Muscle of back (tissue), 11 donors: Measurements from ENCODE around the gene ZDHHC16. TPM values are rescaled to one million over a fixed set of nuclear protein-coding genes. Genes with fewer than 3 reads are reported as not detected.
"Not testable (repeated sequence)": the region's sequence is repeated elsewhere in the genome, so short reads cannot be mapped to it uniquely, and the experiment has no call there.

ENCODE experiments used
- DNase-seq, 3 donors: peaks; one replicate each; pipeline versions ENCODE4 v3.0.0 to v3.0.0-alpha.2; 2013
- polyA plus RNA-seq, 10 donors: library from polyadenylated mRNA; unstranded; fragments of 120-200 nt; gene quantifications; one replicate each; pipeline ENCODE4 v1.2.1, GENCODE V29; 2013; ENCODE audit not compliant: insufficient read length in 10 of 10

ZDHHC16 gene
- polyA plus RNA-seq, 10 donors = 27.2 to 35.5 (median 31.7) TPM

DNA sequence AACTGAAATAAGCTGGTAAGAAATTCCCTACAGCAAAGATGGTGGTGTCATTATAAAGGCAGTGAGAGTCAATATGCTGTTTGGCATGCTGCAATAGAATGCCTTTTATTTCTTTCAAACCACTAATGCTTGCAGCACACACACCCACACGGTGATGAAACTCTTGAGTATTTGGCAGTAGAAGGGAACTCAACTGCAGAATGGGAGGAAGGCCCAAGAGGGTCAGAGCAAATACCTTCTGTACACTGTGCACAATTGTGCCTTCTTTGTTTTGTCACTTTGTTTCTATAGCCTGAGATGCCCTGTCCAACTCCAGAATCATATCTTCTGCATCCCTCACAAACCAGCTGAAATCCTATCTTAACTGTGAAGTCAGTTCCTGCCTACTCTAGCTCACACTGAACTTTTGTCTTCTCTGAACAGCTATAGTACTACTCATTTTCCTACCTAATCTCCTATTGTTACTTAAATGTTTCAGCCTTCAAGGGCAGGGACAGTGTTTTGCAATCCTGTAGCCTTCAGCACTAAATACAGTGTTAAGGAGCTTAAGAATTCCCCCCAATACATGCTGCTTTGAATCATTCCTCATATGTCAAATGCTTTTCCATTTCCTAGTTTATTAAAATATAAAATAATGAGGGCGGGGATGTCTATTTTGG is 30.1 kb downstream of the ZDHHC16 start:
- no peak for DNase-seq

DNA sequence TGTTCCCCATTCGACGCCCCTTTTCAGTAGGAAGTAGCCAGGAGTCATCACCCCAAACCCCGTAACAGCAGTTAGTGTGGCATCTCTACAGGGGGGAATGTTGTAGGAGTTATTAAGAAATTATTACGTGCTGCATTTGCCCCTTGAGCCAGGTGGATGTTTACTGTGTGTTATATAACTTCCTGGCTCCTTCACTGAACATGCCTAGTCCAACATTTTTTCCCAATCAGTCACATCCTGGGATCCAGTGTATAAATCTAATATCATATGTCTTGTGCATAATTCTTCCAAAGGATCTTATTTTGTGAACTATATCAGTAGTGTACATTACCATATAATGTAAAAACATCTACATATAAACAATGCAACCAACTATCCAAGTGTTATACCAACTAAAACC is 33.4 kb downstream of the ZDHHC16 start:
- not testable (repeated sequence) for DNase-seq

DNA sequence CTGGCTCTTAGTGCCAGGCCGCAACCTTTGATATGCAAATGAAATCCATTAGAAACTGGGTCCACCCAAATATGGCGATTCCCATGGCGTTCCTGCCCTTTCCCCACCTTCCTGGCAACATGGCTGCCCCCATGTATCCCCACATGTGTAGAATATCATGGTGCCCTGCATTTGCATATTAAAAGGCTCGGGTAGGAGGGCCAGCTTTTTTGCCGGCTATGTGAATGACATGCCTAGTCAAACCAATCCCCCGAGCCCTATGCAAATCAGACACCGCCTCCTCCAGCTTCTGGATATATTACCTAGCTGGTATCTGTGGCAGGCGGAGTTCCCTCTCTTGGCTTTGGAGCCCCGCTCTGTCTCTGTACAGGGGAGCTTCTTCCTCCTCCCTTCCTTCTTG is 34.0 kb downstream of the ZDHHC16 start:
- no peak for DNase-seq

DNA sequence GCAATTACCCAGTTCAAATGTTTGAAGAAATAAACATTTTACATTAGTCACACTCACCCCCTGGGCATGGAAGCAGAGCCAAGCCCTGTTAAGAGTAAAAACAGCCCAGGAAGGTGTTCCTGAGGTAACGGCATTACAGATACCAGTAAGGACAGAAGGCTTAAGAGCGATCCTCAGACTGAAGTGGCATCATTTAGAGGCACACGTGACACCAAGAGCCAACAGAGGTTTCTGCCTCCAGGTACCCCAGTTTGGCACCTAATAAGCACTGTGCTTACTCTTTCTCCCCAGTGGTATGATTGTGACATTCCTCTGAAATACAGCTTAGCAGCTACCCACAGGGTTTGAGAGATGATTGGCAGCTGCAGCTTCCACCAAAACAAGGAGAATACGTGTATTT is 35.1 kb downstream of the ZDHHC16 start:
- DNase-seq = no peak

DNA sequence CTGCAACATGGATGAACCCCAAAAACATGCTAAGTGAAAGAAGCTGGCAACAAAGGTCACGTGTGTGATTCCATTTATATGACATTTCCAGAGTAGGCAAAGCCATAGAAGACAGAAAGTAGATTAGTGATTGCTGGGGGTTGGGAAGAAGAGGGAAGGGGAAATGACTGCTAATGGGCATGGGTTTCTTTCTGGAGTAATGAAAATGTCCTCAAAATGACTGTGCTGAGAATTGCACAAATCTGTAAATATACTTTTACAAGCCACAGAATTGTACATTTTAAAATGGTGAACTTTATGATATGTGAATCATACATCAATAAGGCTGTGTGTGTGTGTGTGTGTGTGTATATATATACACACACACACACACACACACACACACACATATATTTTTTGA is 36.4 kb downstream of the ZDHHC16 start:
- DNase-seq = no peak

DNA sequence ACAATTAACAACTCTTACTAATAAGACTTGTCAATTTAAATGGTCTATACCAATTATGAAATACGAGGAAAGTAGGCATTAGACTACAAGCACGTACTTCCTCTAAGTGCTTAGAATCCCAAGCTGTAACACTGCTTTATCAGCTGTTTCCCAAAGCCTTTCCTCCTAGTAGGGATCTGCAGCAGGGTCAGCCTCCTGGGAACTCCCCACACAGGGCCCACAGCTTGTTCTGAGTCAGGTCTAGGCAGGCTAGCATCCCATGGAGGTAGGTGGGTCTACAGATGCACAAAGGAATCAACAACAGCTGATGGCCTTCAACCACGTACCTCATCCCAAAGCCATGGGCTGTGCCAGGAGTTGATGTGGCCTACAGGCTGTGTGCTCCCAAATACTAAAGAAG is 37.5 kb downstream of the ZDHHC16 start:
- DNase-seq = no peak

DNA sequence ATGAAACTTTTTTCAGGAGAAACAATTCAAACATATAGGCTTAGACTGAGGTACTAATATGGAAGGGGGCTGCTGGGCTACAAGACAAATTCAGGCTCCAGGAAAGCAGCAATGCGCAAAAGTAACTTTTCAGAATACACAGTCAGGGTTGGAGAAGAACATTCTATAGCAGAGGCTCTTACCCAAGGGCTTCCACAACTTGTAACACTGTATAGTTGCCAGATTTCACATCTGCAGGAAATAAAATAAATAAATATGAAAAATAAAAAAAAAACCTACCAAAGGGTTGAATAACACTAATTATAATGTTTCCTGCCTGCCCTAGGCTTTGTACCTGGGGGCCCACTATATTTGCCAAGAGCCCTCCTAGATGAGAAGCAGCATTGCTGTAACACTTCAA is 37.9 kb downstream of the ZDHHC16 start:
- DNase-seq = peak in 1 of 3 donors; percentile 58

DNA sequence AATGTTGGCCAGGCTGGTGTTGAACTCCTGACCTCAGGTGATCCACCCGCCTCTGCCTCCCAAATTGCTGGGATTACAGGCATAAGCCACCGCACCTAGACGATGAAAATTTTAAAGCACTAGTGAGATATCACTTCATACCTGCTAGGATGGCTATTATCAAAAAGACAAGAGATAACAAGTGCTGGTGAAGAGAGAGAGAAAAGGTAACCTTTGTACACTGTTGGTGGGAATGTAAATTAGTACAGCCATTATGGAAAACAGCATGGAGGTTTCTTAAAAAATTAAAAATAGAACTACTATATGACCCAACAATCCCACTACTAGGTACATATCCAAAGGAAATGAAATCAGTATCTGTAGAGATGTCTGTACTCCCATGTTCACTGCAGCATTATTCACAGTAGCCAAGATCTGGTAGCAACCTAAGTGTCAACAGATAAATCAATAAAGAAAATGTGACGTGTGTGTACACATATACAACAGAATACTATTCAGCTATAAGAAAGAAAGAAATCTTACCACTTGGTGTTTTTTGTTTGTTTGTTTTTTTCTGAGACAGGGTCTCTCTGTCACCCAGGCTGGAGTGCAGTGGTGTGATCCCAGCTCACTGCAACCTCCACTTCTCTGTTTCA is 39.8 kb downstream of the ZDHHC16 start:
- no peak for DNase-seq

DNA sequence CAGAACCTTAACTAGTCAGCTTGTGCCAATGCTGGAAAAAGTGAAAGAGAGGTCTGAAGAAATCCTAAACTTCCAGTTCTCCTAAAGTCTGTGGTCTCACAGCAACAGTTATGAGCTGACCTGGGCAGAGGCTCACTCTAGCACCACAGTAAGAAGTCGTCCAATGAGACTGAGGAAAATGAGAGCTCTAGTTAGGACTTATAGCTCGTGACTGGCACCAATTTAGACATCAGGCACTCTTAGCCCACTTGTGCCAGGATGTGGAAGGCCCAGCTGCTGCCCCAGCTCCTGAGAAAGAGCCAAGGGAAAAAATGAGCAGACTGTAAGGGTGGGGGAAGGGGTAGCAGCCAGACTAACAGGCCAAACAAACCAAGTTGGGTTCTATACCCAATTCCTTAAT is 44.6 kb downstream of the ZDHHC16 start:
- peak in 2 of 3 donors; percentile 49 to 50 for DNase-seq

DNA sequence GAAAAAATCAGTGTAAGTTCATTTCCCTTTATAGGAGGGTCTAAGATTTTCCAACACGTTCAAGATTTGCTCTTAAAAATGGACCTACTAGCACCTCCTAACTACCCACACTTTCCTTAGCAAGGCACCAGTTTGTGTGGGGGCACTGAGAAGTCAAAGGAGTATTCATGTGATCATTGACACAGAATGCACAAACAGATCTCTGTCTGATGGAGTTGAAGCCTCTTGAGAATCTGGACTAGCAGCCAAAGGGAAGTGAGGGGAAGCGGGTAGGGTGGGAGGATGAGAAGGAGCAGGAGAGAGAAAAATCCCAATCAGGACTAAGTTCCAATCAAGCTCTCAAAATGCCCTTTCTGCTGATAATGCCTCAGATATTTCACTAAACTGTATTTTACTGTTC is 48.2 kb downstream of the ZDHHC16 start:
- no peak for DNase-seq

DNA sequence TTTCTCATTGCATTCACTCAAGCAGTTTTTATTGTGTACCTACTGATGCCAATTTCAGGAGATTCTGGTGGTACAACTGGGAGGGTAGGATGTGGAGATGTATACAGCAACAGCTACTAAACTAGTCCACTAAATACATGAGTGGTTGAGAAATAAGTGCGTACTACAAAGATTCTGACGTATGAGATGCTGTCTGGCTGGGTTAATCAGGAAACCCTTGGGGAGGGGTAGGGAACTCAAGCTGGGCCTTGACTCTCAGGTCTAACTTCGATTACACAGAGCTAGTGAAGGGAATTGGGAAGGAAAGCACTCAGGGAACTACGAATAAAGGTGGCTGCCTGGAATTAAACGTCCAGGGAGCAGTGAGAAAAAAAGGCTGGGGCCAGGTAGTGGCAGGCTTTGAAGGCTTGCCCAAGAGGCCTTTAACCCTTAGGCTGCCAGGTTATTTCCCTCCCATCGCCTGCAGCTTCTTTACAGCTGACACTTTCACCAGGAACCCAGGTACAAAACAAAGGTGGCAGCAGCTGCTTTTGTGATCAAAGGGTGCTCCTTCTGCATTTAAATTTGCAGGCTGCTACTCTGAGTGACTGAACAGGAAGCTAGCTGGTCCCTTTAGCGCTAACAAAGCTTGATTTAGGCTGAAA is 49.0 kb downstream of the ZDHHC16 start:
- DNase-seq = no peak

DNA sequence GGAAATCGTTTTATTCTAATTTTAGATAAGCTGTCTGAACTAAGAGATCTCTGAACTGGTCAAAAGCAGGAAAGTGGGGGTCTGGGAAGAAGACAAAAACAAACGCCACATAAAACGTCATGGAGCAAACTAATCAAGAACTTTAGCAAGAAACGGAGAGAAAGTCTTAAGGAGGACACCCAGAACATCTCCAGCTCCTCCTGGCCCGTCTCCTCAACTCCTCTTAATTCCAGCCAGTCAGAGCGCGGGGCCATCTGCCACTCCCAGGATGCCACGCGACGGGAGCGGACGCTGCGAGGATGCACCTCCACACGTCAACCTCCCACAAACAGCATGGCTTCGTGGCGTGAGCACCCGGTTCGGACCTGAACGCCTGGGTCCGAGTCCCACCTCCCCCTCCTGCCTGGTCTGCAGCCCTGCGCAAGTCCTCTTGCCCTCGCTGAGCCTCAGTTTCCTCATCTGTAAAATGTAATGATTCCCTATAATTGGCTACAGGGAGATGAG is 51.6 kb downstream of the ZDHHC16 start:
- peak; percentile 69 to 88 (median 69) for DNase-seq

DNA sequence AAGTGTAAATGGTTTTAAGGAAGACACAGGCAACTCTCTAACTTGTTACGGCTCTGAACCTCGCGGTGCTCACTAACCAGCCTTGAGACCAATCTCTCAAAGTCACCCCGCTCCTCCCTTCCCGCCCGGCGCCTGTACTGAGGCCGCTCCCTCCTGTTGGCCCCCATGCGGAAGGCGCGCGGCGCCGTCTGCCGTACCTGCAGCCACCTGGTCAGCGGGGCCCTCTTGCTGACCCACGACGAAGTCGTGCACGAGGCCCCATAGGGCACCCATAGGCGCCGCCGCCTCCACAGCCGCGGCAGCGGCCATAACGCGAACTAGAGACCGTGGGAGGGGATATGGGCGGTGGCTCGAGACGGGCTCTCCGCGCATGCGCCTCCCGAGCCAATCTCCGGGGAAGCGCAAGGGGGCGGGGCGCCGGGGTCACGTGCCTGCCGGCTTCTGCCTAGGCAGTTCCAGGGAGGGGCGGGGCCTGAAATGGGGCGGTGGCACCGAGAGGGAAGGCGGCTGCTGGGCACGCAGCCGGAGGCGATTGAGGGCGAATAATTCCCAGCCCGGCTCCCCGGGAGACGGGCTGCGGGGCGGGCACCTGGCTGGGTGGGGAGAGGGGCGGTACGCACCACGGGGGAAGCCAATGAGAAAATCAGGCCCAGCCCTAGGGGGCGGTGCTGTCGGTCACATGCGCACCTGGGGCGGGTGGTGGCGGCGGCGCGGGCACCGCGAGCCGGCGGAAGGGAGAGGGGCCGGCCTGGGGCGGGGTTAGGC is 52.3 kb downstream of the ZDHHC16 start, which contains the start of gene MMS19:
MMS19 (minus strand) TSS at position 347 of the 765 bp plus-strand sequence; CDS start at position 309, 38 bp downstream.
- DNase-seq = peak; percentile 98 to 99 (median 98)

DNA sequence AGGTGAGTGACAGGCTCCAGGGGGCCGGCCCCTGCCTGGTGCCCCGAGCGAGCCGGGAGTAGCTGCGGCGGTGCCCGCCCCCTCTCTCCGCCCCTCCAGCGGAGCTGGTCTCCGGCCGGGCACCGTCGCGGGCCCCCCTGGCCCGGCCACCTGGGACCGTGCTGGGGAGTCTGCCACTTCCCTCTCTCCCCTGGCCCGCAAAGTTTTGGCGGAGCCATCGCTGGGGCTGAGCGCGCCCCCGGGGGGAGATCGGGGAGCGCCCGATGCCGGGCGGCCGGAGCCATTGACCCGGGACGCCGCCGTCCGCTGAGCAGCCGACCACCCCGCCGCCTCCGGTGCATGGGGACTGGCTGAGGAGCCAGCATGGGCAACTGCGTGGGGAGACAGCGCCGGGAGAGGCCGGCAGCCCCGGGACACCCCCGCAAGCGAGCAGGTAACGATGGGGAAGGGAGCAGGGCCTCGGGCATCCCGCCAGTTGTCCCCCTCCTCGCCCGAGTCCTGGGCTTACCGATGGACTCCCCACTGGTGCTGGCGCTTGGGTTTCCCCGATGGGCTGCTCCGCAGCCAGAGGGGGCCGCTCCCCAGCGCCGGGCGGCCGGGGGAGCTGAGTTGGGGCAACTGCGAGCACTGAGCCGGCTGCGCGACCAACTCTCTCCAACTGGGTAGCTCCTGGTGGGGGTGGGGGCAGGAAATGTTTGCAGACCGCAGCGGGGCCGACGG is 53.0 kb downstream of the ZDHHC16 start, which contains the start of gene UBTD1:
UBTD1 (plus strand) TSS at position 84 of the 720 bp plus-strand sequence; CDS start at position 364, 280 bp downstream.
- peak in 2 of 3 donors; percentile 29 to 40 for DNase-seq

DNA sequence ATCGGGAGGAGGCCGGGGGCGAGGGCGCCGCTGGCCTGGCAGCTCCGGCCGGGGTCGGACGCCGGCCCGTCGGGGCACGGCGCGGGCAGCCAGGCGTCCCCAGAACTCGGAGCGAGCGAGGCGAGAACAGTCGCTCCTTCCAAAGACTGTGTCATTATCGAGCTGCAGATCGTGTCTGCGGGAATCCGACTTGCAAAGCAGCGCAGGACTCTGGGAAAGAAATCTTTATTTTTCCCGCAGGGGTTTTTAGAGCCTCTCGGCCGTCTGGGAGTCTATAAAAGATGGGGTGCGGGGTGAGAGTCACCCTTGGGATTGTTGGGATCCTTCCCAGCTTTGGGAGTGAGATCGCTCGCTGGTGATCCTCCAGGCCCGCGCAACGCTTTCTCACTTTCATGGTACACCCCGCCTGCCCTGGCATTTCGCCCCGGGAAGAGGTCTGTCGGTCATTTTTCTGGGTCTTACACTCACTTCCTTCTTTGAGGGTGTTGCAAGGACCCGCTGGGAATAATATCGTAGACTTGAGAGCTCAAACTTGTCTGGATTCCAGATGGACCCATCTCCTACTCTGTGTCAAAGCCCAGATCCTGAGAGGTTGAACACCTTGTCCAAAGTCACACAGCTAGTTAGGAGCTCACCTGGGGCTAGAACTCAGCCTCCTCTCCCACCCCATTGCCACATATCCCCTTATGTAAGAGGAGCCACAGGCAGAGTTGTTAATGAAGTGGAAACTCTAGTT is 53.8 kb downstream of the ZDHHC16 start:
- peak; percentile 19 to 68 (median 49) for DNase-seq

DNA sequence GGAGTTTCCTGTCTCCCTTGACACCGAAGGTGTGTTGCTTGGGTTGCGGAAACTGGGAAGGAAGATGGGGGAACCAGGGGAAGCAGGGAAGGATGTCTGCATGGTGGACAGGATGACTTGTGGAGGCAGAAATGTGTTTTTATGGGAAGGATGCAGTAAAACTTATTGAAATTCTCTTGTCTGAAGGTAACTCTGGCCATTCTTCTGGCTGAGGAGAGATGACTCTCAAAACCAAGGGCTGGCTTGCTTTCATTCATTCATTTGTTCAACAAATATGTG is 54.3 kb downstream of the ZDHHC16 start:
- DNase-seq = no peak

DNA sequence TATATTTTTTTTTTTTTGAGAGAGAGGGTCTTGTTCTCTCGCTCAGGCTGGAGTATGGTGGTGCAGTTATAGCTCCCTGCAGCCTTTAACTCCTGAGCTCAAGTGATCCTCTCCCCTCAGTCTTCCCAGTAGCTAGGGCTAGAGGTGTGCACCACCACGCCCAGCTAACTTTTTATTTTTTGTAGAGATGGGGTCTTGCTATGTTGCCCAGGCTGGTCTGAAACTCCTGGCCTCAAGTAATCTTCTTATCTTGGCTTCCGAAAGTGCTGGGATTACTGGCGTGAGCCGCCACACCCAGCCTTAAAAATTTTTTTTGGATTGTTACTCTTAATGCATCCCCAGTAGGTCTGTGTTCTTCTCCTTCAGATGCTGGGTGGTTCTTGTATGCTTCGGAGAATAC is 56.9 kb downstream of the ZDHHC16 start:
- no peak for DNase-seq

DNA sequence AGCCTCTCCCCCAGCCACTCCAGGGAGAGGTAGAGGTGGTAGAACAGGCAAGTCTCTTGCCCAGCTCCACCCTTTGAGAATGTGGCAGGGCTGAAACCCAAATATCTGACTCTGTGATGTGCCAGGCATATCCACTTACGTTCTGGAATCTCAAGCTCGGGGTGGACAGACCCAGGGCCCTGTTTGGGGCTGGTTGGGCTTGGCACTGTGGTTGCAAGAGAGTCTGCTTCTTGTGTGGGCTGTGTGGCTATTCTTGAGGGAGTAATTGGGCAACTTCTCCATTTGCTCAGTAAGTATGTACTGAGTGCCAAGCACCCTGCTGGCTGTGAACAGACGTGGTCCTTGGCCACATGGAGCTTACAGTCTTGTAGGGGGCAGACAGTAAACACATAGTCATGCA is 57.4 kb downstream of the ZDHHC16 start:
- no peak for DNase-seq

DNA sequence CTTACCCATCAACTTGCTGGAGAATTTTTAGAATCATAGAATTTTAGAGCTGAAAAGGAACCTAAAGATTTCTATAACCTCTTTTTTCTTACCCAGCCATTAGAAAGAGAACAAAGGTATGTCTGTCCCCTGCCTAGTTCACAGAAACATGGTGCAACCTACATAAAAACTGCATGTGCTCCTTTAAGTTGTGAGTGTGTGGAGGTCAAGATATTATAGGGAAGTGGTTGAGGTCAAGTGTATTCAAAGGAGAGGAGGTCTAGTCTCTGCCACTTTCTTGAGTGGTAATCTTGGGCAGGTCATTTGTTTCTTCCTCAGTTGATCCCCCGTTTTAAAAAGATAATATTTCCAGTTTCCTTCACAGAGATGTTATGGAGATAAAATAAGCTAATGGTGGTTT is 59.2 kb downstream of the ZDHHC16 start:
- no peak for DNase-seq

DNA sequence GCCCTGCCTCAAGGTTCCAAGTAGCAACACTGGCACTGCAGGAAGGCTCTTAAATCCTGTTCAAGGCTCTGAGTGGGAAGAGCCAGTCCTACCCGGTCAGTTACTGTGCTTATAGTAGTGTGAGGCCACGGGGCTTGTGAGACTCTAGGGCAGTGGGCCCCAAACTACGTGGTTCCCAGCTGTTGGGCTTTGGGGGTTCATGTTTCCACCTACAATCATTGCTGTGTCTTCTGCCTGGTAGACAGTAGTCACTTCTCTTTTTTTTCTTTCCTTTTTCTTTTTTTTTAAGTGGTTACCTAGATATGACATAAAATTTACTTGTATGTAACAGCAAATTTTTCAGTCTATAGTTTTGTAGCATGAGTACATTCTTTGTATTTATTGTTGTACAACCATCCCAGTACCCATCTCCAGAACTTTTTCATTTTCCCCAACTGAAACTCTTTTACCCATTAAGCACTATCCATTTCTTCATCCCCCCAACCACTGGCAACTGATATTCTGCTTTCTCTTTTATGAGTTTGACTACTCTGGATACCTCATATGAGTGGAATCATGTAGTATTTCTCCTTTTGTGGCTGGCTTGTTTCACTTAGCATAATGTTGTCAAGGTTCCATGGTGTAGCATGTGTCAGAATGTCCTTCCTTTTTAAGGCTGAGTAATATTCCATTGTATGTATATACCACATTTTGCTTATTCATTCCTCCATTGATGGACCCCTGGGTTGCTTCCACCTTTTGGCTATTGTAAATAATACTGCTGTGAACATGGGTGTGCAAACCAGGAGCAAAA is 60.4 kb downstream of the ZDHHC16 start:
- DNase-seq = no peak
